Measurements from ENCODE around the gene KRT32. TPM values are rescaled to one million over a fixed set of nuclear protein-coding genes. Genes with fewer than 3 reads are reported as not detected.

KRT32 gene
- total and polyA plus RNA-seq, 9 of the 15 experiments (the other 6 are each of a cell fraction or from before 2014, with no cell fraction given): not detected

GRCh38 chr17:41451154-41451728, 15.9 kb downstream of the KRT32 start:
- Histone ChIP-seq H3K27me3 (ENCODE audit: control insufficient read depth in 2 of 2, insufficient read depth in 2 of 2, low read length in 2 of 2) (peaks cover 3 to 7% of the 10 kb centered on the region in 2 experiments; a peak in 1 of 5 replicates), H3K36me3 (ENCODE audit: control insufficient read depth, insufficient read depth, low read length) (no peaks in the 10 kb centered on the region), H3K9me1 (ENCODE audit: control insufficient read depth, insufficient read depth, low read length) (no peaks in the 10 kb centered on the region), H4K20me1 (replicated peaks; ENCODE audit: control insufficient read depth, insufficient read depth, low read length) (no peaks in the 10 kb centered on the region), H3K4me3 (no peak overlapping the region), H3K9ac (ENCODE audit: insufficient read depth in 1 of 2, low read depth in 2 of 2, low read length in 2 of 2) (no peak overlapping the region), H3K4me1 (replicated peaks in 1 of 2; ENCODE audit: control insufficient read depth in 2 of 2, insufficient read depth in 2 of 2, low read length in 2 of 2) (no peaks in the 10 kb centered on the region), H3K4me2 (ENCODE audit: insufficient read depth, low read length) (no peak overlapping the region), H3K79me2 (ENCODE audit: control insufficient read depth, insufficient read depth, low read length) (no peaks in the 10 kb centered on the region), H3K27ac (ENCODE audit: extremely low read depth, low read depth, low read length) (no peak overlapping the region), H2AFZ (ENCODE audit: low read depth, low read length) (no peak overlapping the region), H3K9me3 (replicated peaks; ENCODE audit: control insufficient read depth, insufficient read depth, low read depth, low read length) (no peaks in the 10 kb centered on the region; the same call in 1 of the 2 replicates)
- intact Hi-C loops (cut with micrococcal nuclease): no loop called here
- 0% methylated on average over 2 of the region's 2 CpGs for WGBS (ENCODE audit: insufficient coverage, low coverage, missing lambda C conversion rate)
- FAIRE-seq (no peak), DNase-seq (ENCODE audit: extremely low read depth in 1 of 4, low spot score in 3 of 4) (no peak), ATAC-seq (no peak)
- ChIA-PET POLR2A (interaction anchor here (0.6 kb wide), 2 partner anchors 44 to 226 kb away, joined by 3 to 4 read pairs; no protein-coding TSS in a partner anchor), CTCF (ENCODE audit: low intra/inter-chr PET ratio) (interaction anchor here (0.6 kb wide), 1 partner anchor 75 kb away, joined by 3 read pairs; no protein-coding TSS in a partner anchor)
- TF ChIP-seq ZNF280A (IDR thresholded peaks at IDR 0.05; ENCODE audit: low read depth, partially characterized antibody): no peak
- peak; percentile 87 for TF ChIP-seq HLTF (IDR thresholded peaks at IDR 0.05)
- TF ChIP-seq CCNT2 (IDR thresholded peaks at IDR 0.05; ENCODE audit: borderline replicate concordance, extremely low read depth, insufficient read length, low read depth, low read length): no peak
- in situ Hi-C loops (cut with MboI): no loop called here
- BruUV-seq (replicated peaks): no TSS peak
